ENCODE measurements around the gene SAMD4A.

Gene SAMD4A

GRCh38 chr14:54759982-54760585, 193.2 kb downstream of the SAMD4A start:
- FAIRE-seq: no peak

DNA sequence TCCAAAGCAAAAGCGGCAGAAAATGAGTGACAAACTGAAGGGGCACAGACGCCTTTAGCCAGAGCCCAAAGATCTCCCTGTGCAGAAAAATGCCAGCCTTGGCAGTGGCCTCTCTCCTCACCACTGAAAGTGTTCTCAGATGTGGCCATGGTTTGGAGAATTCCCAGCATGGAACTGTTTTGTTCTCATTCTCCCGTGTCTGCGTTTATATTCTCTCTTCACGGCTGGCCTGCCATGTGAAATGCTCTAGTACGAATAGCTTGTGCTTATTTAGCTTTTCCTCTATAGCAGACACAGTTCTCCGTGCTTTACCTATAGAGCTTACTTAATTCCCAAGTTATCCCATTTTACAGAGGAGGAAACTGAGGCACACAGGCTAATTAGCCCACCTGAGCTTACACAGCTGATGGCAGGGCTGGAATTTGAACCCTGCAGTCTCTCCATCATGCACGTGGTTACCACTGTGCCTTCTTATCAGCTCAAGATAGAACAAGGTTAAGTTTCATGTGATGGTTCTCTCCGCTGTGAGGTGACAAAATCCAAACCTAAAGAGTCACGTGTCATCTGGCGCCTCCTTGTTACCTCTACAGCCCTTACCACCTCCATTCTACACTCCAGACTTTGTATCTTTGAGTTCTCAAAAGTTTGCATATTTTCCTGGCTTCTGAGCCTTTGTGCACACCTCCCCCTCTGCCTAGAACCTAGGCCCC, 194.1 kb downstream of the SAMD4A start:
- FAIRE-seq (no peak), DNase-seq (ENCODE audit: insufficient read length, low spot score) (no peak)
- TF ChIP-seq POLR2A (IDR thresholded peaks at IDR 0.05; ENCODE audit: low read depth, low read length): no peak

More at GRCh38 chr14:54759982-54760585, 193.2 kb downstream of the SAMD4A start:
- TF ChIP-seq POLR2A (IDR thresholded peaks at IDR 0.05; ENCODE audit: low read depth, low read length): no peak
- DNase-seq (ENCODE audit: insufficient read length, low spot score): no peak

DNA sequence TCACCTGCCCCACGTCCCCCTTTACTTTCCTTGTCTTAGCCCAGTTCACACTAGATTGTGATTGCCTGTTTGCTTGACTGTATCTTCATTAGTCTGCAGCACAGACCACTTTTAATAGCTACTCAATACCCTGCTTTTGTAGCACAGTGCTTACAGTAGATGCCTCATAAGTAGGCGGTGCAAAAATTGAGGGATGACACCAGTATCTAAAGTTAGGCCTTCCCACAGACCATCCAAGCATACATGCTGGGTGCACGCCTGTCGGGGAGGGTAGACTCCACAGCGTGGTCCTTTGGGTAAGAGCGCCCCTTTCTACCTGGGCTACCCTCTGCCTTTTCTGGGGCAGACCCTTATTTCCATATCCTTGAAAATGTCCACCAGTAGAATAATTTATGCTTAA, 194.9 kb downstream of the SAMD4A start:
- no peak for FAIRE-seq
- TF ChIP-seq POLR2A (IDR thresholded peaks at IDR 0.05; ENCODE audit: low read depth, low read length): no peak
- no peak for DNase-seq (ENCODE audit: insufficient read length, low spot score)

DNA sequence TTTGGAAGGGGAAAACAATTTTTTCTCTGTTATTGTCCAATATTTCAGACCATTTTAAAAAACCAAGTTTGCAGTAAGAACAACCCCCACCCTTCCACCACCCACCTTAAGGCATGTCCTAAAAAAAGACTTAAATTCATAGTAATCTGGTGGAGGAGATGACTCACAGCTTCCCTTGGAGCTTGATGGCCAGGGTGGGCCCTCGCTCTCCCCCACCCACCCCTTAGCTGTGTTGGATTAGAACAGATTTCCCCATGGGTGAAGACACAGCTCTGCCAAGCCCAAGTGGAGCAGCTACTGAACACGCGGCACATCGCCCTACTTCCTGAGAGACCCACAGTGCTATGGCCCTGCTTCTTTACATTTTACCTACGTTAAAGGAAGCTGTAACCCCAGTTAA, 195.4 kb downstream of the SAMD4A start:
- TF ChIP-seq POLR2A (IDR thresholded peaks at IDR 0.05; ENCODE audit: low read depth, low read length): no peak
- no peak for FAIRE-seq
- no peak for DNase-seq (ENCODE audit: insufficient read length, low spot score)

- FAIRE-seq (no peak), DNase-seq (ENCODE audit: insufficient read length, low spot score) (no peak)
- TF ChIP-seq POLR2A (IDR thresholded peaks at IDR 0.05; ENCODE audit: low read depth, low read length): no peak
Measured at GRCh38 chr14:54763761-54764160, 196.8 kb downstream of the SAMD4A start.

DNA sequence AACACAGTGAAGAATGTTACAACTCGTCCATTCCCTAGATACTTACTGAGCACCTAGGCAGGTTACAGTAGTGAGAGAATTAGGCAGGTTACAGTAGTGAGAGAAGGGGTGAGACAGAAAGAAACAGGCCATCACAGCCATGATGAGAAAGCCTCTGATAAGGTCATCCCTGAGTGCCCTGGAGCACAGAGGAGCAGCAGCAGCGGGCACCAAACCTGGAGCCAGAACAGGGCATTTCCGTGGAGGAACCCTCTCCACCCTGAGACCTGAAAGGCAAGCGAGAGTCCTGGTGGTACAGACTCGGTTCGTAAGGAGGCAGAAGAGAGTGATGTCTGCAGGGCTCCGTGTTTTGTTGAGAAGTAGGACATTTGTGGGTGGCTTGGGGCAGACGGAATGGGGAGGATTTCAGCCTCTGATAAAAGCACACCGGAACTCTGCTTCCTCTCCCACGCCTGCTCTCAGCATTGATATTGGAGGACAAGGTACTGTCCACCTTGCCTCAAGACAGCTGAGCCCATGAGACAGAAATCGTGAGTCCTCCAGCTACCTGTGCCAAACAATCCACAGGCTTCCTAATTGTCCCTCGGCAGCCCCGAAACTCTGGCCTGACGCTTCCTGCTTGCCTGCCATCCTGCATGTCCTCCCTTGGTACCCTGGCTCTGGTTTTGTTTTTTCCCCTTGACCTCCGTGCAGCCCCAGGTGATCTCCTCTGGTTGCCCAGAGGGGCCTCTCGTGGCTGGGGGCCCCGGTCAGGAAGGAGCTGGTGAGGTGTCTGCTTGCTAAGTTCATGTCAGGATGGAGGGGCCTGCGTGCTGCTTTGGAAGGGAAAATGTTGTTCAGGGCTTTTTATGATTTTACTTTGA, 199.6 kb downstream of the SAMD4A start:
- TF ChIP-seq POLR2A (IDR thresholded peaks at IDR 0.05; ENCODE audit: low read depth, low read length): no peak
- no peak for FAIRE-seq
- no peak for DNase-seq (ENCODE audit: insufficient read length, low spot score)

DNA sequence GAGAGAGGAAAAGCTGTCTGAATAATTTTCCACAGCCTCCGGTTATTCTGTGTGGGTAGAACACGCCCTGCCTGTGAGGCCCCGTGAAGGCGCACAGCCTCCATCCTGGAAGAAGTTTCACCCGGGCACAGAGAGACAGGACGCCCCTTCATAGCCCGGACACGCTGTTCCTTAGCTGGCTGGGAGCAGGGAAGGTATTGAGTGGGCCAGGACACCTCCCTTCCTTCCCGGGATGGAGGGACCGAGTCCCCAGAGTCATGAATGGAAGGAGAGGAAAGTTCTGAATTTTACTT, 200.2 kb downstream of the SAMD4A start:
- no peak for TF ChIP-seq POLR2A (IDR thresholded peaks at IDR 0.05; ENCODE audit: low read depth, low read length)
- DNase-seq (ENCODE audit: insufficient read length, low spot score): no peak
- no peak for FAIRE-seq

DNA sequence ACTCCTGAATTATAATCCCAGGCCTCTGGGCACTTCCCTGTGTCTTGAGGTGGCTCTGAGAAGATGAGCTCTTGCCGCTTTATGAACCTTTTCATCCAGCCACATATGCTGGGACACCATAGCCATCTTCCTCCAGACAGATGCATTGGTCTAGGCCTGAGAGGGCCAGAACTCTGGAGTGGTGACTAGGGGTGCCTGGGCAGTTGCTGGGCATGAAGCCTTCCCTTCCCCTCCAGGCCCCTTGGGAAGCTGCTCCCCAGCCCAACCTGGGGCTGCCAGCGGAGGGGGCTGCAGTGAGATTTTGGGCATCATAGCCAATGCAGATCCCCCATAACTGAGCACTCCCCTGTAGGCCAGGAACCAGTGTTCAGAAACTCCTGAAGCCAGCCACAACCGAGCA, 200.5 kb downstream of the SAMD4A start:
- DNase-seq (ENCODE audit: insufficient read length, low spot score): no peak
- TF ChIP-seq POLR2A (IDR thresholded peaks at IDR 0.05; ENCODE audit: low read depth, low read length): no peak
- FAIRE-seq: no peak

DNA sequence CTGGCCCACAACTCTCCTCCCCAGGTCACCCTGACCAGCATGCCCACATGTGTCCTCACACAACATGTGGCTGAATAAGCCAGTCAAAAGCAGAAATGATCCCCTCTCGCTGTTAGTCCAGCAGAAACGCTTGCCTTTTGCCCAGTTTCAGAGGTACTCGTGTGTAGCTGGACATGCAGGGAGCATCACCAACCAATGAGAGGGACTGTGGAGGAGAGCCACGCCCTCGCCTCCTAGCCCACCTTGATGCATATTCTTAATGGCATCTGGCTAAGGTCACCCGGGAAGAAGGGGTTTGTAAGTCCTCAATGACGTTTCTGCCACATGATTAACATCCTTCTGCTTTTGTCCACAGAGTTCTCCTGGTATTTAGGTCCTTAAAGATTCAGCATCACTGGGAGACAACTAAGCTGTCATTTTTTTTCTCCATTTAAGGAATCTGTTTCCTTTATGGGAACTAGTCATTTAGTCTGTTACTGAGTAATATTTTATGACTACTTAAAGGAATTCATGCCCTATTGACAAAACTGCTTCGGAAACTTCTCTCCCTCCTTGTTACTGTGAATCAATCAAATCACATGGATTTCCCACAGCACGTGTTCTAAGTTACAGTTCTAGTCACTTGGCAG, 201.7 kb downstream of the SAMD4A start:
- DNase-seq (ENCODE audit: insufficient read length, low spot score) (no peak), FAIRE-seq (no peak)
- no peak for TF ChIP-seq POLR2A (IDR thresholded peaks at IDR 0.05; ENCODE audit: low read depth, low read length)

DNA sequence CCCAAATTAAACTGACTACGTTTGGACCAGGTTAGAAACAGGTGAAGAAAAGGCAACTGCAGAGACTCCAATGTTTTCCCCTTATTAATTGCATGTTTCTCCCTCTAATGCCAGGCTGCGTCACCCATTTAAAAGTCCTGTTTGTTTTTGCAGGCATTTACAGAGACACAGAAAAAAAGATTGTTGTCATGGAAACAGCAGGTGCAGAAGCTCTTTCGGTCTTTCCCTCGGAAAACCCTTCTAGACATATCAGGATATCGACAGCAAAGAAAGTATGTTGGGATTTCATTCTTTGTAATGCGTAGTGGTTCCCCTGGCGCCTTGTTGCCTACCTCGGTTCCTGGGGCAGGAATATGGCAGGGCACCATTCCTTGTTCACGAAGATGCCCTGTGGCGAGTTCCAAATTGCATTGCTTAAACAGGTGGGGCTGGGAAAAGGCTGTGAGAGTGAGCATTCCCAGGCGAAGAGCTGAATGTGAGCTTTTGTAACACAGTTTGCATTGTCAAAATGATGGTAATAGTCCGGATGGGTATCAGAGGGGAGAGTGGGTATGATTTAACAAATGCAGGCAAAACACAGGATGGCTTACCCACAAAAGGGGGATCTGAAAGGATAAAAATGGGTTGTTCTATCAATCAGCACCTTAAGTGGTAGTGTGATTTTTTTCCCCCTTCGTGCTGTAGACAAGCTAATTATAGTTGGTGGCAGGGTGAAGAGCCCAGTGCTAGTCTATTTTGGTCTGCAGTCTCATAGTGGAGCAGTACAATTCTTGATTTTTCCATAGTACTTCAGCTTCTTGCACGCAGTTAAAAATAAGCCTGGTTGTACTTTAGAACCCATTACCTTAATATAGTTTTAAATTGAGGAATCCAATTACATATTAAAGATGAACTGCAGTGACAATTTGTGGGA, 203.3 kb downstream of the SAMD4A start:
- FAIRE-seq (no peak), DNase-seq (ENCODE audit: insufficient read length, low spot score) (no peak)
- no peak for TF ChIP-seq POLR2A (IDR thresholded peaks at IDR 0.05; ENCODE audit: low read depth, low read length)

GRCh38 chr14:54771411-54772027, 204.6 kb downstream of the SAMD4A start:
- no peak for FAIRE-seq
- TF ChIP-seq POLR2A (IDR thresholded peaks at IDR 0.05; ENCODE audit: low read depth, low read length): no peak
- DNase-seq (ENCODE audit: insufficient read length, low spot score): no peak

GRCh38 chr14:54772451-54772881, 205.5 kb downstream of the SAMD4A start:
- TF ChIP-seq POLR2A (IDR thresholded peaks at IDR 0.05; ENCODE audit: low read depth, low read length): no peak
- FAIRE-seq (no peak), DNase-seq (ENCODE audit: insufficient read length, low spot score) (no peak)

Data from H54 (cell line).